HCEC 1CT (cell line): Measurements from ENCODE around the gene ZNF189.

Experiments
- DNase-seq: peaks from one replicate; pipeline ENCODE4 v3.0.0-alpha.2; 2017

ZNF189 gene

DNA sequence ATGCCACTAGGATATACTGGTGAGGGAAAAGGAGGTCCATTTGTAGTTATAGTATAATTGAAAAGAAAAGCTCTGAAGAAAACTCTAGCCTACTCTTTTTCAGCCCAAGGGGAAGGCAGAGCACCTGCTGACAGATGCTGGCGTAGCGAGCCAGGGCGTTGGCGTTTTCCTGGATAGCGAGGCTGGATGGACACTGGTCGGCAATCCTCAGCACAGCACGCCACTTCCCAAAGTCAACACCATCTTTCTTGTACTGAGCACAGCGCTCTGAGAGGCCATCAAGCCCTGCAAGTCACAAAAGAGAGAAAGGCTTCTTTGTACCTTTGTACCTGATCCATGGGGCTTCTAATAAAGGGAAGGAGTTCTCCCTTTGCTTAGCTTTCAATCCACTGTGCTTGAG is 28.7 kb downstream of the ZNF189 start:
- DNase-seq, result no peak

DNA sequence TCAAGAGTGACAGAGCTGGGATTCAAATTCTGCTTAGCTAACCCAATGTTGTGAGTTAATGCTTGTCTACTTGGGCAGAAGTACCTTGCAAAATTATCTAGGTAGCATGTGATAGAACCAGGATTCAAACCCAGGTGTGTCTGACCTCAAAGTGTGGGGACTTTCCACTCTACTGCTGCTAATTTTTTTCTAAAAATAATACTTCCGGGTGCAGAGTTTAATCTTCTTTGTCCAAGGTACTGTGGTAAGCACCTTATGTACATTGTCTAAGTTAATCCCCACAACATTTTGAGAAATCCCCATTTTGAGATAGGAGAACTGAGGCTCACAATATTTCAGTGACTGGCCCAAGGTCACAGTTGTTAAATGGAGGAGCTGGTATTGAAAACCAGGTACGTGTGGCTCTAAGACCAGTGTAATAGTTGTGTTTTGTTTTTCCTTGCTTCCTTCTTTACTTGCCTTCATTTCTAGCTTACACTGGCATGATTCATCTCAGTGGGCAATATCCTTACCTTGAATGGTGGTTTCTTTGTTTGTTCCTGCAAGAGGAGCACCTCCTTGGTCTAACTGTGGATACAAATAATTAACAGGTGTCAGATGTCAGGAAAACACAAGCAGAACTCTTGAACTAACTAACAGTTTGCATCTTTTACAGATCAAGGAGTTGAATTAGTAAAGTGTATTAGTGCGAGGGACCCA is 29.5 kb downstream of the ZNF189 start:
- no peak for DNase-seq

DNA sequence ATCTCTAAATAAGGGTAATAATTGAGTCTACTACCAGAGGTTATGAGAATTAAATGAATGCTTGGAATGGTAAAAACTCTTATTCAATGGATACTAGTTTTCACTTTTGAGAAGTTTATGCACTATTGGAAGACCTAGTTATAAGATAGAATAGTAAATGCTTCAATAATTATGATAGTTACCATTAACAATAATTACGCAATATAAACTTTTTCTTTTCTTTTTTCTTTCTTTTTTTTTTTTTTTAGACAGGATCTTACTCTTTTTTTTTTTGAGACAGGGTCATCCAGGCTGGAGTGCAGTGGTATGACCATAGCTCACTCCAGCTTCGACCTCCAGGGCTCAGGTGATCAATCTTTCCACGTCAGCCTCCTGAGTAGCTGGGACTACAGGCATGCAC is 30.3 kb downstream of the ZNF189 start:
- no peak for DNase-seq

DNA sequence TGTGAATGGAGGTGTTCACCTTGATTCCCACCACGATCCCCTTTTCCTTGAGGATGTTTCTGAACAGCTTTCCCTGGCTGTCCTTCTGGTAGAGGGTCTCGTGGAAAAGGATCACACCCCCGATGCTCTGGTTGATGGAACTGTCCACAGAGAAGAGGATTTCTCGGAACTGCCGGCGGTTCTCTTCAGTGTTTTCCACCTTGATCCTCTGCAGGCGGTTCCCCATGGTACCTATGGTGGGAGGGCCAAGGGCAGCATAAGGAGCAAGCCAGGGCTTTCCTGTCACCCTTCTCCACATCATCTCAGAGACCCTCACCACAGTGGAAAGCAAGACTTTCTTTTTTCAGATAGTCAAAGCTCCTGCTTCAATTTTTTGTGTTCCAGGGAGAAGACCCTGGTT is 31.1 kb downstream of the ZNF189 start:
- no peak for DNase-seq

DNA sequence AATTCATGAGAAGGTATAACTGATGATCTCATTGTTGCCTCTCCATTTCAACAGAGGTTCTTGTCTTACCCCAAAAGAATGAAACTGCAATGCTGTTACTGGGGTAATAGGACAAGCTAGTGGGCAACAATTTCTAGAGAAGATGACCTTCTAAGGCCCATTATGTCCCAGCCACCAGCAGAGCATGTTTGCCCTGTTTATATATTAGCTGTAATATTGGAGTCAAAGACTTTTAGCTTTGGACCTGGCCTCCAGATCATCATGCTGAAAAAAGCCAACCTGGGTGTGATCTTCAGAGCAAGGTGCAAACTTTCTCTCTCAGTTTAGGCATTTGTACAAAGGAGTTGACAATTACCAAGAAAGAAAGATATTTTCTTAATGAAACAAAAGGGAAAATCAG is 33.5 kb downstream of the ZNF189 start:
- DNase-seq, result no peak

DNA sequence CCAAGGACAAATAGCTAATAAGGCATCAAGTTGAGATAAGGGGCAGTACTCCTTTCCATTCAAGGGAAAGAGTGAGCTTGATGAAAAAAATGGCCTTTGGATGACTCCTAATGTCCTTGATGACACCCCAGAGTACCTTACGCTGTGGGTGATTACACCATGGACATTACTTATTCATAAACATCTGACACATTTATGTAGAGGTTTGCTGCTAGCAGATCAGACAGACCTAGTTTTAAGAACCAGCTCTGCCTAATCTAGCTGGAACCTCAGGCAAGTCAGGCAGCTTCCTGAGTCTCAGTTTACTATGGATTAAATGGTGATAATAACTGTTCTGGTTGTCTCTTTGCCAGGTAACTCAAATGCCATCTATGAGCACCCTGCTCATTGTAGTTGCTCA is 34.1 kb downstream of the ZNF189 start:
- DNase-seq, result no peak

DNA sequence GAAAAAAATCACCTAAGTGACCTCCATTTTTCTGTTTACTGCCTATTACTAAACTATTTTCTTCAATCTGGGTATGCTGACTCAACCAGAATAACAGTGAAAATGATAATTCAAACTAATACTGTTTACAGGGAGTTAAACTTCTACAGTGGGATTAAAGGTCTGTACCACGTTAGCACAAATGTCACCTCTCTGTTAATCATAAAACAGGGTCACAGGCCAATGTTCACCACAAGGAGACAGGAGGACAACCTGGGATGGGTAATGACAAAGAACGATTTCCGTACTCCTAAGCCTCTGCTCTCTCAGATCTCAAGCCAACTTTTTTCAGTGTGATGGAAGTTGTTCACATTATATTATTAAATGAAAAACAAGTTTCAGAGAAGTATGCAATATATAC is 34.6 kb downstream of the ZNF189 start:
- DNase-seq, result no peak

DNA sequence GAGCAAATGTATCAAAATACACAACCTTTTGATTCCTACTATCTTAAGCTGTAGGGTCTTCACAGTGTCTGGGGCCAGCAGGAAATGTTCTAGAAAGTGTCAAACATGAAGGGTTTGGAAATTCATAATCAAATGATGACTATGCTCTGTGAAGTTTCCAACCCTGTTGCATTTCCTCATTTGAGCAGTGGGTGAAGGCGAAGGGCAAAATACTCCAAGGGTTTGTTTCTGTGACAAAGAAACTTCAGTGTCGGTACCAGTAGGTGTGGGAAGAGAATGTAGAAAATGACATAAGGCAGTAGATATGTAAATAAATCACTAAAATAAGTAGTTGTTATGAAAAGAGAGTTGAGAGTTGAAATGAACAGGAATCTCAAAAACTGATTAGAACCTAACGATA is 36.3 kb downstream of the ZNF189 start:
- no peak for DNase-seq

DNA sequence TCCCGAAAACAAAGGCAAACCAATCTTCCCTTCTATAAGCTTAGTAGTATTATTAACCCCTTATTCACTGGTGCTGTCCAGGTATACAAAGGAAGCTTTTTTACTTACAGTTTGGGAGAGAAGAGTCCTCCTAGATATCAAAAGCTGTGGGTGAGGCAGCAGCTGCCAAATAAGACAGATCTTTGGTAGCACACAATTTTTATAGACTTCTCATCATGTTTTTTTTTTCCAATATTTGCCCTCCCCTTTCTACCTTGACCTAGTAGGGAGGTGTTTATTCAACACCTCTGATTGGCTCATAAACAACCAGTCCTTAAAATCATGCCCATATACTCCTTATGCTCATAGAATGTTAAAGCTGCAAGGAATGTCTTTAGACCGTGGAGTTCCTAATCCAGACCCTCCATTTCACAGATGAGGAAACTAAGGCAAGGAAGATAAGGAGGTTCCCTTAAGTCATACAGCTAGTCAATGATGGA is 37.0 kb downstream of the ZNF189 start, which contains the start of gene ALDOB:
Gene ALDOB (minus strand): TSS at position 174 of the 479 bp plus-strand sequence. CDS start 4,887 bp downstream, outside the sequence.
- DNase-seq, result no peak

DNA sequence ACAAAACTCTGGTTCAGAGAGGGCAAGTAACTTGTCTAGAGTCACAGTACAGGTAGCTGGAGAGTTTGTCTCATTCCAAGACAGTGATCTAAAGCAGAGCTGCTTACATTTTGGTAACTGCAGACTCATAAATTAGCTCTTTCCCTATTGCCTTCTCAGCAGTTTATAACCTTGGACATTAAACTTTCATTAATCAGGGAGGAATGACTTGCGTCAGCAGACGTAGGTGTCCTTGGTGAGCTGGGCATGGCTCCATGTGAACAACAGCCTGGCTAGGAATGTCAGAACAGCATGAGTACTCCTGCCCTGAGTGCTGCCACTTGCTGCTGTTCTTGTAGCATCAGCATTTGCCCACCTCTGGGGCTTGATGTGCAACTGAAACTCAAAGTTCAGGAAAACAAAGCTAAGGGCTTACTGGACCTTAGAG is 39.2 kb downstream of the ZNF189 start:
- no peak for DNase-seq

DNA sequence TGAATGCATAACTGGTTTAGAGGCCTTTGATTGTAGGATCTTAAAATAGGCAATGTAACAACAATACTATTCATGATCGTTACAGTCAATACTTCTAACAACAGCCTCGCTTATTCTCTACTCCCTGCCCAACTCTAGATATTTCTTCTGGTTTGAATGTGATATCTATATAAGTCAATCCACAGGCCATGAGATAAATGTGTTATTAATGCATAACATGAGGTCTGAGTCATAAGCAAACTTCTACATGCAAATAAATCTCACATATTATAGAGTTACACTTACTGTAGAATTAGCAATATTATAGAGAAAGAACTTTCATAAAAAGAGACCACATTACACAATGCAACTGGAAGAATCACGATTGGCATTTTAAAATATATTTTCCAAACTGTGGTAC is 39.9 kb downstream of the ZNF189 start:
- DNase-seq, result no peak

DNA sequence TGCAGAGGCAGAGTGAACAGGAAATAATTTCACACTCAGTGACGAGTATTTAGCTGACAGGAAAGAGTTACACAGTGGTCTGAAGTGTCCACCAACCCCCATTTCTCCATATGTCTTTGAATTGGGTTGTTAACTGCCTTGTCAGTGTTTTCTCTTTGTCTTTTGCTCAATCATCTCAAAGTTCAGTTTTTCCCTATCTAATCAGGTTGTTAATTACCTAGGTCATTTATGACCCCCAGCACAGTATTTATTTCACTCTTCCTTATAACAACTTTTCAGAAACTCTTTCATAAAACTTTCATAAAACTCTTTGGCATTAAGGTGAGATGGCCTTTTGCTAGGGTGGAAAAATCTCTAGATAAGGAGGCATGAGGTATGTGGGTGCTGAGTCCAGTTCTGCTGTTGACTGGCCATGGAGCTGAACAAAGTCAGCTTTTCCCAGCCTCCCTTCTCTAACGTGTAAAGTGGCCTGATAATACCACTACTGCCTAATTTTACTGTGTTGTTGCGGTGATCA is 42.1 kb downstream of the ZNF189 start:
- DNase-seq, result no peak

DNA sequence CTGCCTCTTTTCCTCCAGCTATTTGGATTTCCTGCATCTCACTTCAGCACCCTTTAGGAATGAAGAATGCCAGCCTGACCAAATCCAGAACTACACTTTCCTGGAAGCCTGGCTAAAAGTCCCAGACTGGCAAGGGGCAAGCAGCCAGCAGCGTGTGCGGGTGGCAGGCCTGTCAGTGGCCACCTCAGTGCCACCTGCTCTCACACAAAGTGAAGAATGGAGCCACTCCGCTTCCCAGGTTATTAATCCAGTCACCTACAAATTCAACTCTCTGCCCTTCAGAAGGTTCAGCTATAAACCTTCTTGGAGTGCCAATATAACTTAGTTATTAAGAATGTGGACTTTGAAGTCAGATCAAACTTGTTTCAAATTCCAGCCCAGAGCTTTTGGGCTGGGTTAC is 43.7 kb downstream of the ZNF189 start:
- no peak for DNase-seq

DNA sequence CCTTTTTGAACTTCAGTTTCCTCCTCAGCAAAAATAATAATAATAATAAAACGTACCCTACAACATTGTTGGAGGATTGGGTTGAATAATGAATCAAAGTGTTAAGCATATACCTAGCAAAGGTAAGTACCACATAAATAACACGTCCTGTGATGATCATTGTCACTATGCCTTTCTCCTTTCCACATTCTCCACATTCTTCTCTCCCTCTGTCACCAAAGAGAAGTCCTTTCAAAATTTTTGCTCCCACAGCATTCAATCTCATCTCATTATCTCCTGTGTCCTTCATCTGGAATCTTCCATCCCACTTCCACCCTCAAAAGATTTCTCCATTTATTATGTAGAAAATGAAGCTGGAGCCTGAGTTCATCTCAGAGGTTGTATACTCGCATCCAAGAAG is 44.1 kb downstream of the ZNF189 start:
- DNase-seq, result no peak

DNA sequence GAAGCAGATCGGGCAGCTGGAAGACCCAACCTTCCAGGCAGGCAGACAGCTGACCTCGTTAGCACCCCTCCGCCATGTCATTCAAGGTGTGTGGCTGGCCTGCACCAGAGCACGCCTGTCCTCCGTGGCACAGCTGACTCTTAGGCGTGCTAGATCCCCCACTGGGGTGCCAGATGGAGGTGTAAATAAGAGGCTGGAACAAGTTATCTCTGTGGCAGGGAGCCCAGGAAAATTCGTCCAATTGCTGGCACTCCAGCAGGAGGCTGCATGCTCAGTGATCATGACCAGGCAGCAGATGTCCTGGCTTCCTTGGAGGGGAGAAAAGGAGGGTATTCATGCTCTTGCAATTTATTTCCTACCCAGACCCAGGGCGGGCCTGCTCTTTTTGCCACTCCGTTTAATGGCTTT is 44.7 kb downstream of the ZNF189 start:
- no peak for DNase-seq

DNA sequence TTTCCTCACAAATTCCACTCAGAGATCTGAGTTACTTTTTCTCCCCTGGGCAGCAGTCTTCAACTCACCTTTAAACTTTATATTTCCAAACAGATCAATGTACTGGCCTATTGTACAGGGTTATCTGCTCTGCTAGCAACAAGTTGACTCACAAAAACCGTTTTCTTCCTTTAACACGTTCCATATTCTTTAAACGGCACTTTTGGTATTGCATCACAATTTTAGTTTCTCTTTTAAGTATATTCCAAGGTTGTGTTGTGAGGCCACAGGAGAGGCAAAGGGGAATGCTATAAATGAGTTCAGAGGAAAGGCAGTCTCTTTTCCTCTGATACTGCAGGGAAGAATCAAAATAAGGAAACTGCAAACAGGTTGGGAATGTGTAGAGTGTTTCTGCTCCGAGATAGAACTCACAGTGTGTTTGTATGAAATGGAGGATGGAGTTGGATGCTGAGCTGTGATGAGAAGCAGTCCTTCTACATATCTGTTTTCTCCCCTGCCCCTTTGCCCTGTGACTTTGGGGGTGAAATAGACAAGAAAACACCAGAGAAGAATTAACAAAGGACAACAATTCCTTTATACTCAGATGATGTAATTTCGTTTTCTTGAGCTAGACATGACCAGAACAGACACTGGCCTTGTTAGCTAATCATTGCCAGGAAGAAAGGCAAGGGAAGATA is 46.8 kb downstream of the ZNF189 start:
- no peak for DNase-seq

DNA sequence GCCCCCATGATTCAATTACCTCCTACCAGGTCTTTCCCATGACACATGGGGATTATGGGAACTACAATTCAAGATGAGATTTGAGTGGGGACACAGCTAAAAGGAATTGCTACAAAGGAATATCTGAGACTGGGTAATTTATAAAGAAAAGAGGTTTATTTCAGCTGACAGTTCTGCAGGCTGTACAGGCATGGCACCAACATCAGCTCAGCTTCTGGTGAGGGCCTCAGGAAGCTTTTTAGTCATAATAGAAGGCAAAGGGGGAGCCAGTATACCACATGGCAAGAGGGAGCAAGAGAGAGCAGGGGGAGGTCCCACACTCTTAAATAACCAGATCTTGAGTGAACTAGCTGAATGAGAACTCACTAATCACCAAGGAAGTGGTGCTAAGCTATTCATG is 48.1 kb downstream of the ZNF189 start:
- DNase-seq, result no peak

DNA sequence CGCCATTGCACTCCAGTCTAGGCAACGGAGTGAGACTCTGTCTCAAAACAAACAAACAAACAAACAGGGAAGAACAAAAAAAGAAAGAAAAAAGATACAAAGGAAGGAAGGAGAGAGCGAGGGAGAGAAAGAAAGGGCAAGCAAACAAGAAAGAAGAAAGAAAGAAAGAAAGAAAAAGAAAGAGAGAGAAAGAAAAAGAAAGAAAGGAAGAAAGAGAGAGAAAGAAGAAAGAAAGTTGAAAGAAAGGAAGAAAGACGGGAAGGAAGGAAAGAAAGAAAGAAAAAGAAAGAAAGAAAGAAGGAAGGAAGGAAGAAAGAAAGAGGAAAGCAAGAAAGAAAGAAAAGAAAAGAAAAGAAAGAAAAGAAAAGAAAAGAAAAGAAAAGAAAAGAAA is 50.0 kb downstream of the ZNF189 start:
- DNase-seq, result no peak

DNA sequence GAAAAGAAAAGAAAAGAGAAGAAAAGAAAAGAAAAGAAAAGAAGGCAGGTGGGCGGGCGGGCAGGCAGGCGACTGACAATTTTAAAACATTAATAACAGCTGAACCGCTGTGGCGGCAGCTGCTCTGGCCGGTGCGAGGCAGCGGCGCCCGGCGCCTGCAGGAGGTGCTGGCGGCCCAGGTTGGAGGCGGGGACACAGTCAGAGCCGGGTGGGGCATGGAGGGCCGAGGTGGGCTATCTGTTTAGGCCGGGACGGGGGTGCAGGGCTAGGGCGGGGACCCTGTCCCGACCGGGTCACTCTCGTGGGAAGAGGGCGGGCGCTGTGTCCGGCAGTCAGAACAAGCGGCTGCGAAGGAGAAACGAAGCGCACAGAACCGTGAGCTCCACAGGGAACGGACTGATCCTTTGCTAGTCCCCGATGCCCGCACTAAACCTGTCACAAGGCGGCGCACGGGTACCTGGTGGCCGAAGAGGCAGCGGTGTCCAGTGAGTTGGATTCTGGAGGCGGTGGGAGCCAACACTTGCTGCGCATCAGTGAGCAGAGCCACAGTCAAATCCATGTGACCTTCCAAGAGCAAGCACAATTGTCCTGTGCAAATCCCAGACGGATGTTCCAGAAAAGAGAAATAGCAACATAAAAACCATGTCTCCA is 50.5 kb downstream of the ZNF189 start:
- peak; percentile 51 for DNase-seq

DNA sequence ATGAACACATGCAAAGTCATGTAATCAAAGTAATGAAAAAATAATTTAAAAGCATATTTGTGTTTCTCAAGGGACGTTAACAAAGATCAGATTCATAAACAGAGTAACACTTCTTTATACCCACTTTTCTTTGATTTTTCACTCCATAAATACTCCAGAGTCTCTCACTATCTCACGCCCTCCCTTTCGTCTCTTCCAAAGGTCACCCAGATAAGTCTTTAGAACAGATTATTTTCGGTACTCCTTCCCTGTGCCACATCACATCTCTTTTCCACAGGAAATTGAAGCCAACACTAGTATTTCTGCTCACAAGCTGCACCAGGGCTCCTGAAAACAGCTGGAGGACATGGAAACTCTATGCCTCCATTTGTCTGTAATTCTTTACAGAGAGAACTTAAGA is 52.3 kb downstream of the ZNF189 start:
- no peak for DNase-seq

DNA sequence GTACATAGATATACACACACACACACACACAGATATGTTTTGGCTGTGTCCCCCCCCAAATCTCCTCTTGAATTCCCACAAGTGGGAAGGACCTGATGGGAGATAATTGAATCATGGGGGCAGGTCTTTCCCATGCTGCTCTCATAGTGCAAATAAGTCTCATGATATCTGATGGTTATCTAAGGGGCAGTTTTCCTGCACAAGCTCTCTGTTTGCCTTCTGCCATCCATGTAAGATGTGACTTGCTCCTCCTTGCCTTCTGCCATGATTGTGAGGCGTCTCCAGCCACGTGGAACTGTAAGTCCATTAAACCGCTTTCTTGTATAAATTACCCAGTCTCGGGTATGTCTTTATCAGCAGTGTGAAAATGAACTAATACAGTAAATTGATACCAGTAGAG is 52.8 kb downstream of the ZNF189 start:
- no peak for DNase-seq

DNA sequence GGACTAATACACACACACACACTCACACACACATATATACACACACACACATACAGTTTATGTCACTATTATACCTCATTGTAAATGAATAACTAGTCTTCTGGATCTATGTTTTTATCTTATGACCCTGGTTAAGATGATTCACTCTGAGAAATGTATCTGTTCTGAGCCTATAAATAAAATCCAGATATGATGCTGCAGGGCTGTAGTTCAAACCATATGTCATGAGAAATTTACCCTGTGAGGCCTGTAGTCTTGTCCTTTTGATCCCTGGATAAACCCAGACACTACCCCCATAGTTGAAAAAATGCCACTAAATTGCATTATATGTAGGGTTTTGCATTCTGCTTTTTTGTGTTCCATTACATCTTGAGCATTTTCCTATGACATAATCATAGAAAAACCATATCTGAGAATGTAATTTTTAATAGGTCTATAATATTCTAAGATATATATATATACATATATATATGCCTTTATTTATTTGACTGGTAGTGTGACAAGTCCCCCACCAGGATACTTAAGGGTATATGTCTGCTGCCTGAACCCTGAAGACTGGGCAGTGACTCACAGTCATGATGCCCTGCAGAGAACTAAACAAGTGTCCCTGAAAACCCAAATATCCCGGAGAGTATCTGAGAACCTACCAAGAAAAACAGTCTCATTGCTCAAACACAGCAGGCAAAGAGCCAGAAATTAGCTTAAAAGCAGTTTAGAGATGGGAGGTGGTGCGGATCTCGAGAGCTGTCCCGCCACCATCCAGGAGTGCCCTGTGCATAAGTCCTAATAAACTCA is 55.3 kb downstream of the ZNF189 start:
- DNase-seq, result peak; percentile 71

DNA sequence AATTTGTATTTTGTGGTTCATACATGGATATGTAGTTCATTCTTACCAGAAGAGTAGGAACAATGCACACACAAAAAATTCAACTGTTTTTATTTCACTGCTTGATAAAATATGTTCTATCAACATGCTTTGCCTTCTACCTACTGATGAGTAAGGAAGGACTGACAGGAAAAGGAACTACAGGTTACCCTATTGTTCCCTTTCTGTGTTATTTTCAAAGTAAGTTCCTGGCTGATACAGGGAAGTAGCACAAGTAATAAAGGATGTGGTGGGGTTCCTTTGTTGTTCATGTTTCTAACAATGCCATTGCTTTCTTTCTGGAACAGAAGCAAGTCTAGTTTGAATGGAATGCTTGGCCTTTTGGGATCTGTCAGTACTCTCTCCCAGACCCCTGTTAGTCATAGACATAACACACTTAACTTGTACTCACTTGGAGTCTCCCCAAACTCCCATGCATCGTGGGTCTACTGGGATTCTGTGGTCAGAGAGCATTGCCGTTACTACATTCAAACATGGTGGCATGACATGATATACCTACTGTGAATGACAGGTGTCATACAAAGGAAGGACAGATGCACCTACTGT is 57.1 kb downstream of the ZNF189 start:
- DNase-seq, result peak; percentile 59
